ENCODE data around the gene DGCR6. TPM values are rescaled to one million over a fixed set of nuclear protein-coding genes. Genes with fewer than 3 reads are reported as not detected.
"Not testable (repeated sequence)": the region's sequence is repeated elsewhere in the genome, so short reads cannot be mapped to it uniquely, and the experiment has no call there.

Gene DGCR6
- total and polyA plus RNA-seq, 7 donors, result 0.60 to 6.6 (median 1.4) TPM

GRCh38 chr22:18906896-18907295, 776 bp downstream of the DGCR6 start:
- no peak for DNase-seq
- 12 to 39% methylated on average over 7 of the region's 13 CpGs for WGBS, 2 donors

GRCh38 chr22:18909556-18909955, 3.4 kb downstream of the DGCR6 start:
- WGBS, 2 donors, result 96 to 97% methylated on average over 3 of the region's 5 CpGs

More at GRCh38 chr22:18906896-18907295, 776 bp downstream of the DGCR6 start:
- TF ChIP-seq POLR2AphosphoS5 (IDR thresholded peaks at IDR 0.05), result no peak
- TF ChIP-seq POLR2A (IDR thresholded peaks at IDR 0.05), result no peak
- no peak for TF ChIP-seq CTCF (IDR thresholded peaks at IDR 0.05)
- TF ChIP-seq EP300 (IDR thresholded peaks at IDR 0.05), result no peak
- Histone ChIP-seq H3K27me3 (no peaks in the 10 kb centered on the region), H3K9me3 (no peaks in the 10 kb centered on the region), H3K4me1 (no peaks in the 10 kb centered on the region), H3K27ac (no peak overlapping the region), H3K4me3 (no peak overlapping the region), H3K36me3 (no peaks in the 10 kb centered on the region)
- intact Hi-C loops (cut with DNase I), result no loop called here

GRCh38 chr22:18911535-18911934, 5.4 kb downstream of the DGCR6 start:
- H3K27me3 ChIP-seq; H3K27ac ChIP-seq; H3K36me3 ChIP-seq; H3K4me1 ChIP-seq; H3K9me3 ChIP-seq; DNase-seq; H3K4me3 ChIP-seq; intact Hi-C loops (cut with DNase I): not testable (repeated sequence)
- WGBS, 2 donors, result no CpG with 5 or more reads among the region's 2 CpGs

More at GRCh38 chr22:18909556-18909955, 3.4 kb downstream of the DGCR6 start:
- intact Hi-C loops (cut with DNase I), result no loop called here
- DNase-seq, result peak; percentile 24
- Histone ChIP-seq H3K36me3 (no peaks in the 10 kb centered on the region), H3K4me3 (no peak overlapping the region), H3K27me3 (no peaks in the 10 kb centered on the region), H3K4me1 (no peaks in the 10 kb centered on the region), H3K9me3 (no peaks in the 10 kb centered on the region), H3K27ac (no peak overlapping the region)
- TF ChIP-seq POLR2AphosphoS5 (IDR thresholded peaks at IDR 0.05) (no peak), POLR2A (IDR thresholded peaks at IDR 0.05) (no peak), CTCF (IDR thresholded peaks at IDR 0.05) (no peak), EP300 (IDR thresholded peaks at IDR 0.05) (no peak)

GRCh38 chr22:18912264-18912946, 6.3 kb downstream of the DGCR6 start:
- no CpG with 5 or more reads among the region's 10 CpGs for WGBS, 2 donors
- H3K4me1 ChIP-seq; H3K36me3 ChIP-seq; H3K4me3 ChIP-seq; H3K27ac ChIP-seq; H3K27me3 ChIP-seq; H3K9me3 ChIP-seq; DNase-seq; intact Hi-C loops (cut with DNase I): not testable (repeated sequence)

GRCh38 chr22:18914558-18914957, 8.4 kb downstream of the DGCR6 start:
- H3K9me3 ChIP-seq; DNase-seq; H3K27me3 ChIP-seq; intact Hi-C loops (cut with DNase I); H3K27ac ChIP-seq; H3K4me3 ChIP-seq; H3K4me1 ChIP-seq; H3K36me3 ChIP-seq: not testable (repeated sequence)
- WGBS, 2 donors, result no CpG with 5 or more reads among the region's 10 CpGs

- H3K9me3 ChIP-seq; H3K27ac ChIP-seq; H3K4me3 ChIP-seq; DNase-seq; H3K4me1 ChIP-seq; H3K36me3 ChIP-seq; intact Hi-C loops (cut with DNase I); H3K27me3 ChIP-seq: not testable (repeated sequence)
- WGBS, 2 donors, result no CpG with 5 or more reads among the region's 9 CpGs
Observed at GRCh38 chr22:18915550-18915949, 9.4 kb downstream of the DGCR6 start.

- H3K9me3 ChIP-seq; DNase-seq; H3K27ac ChIP-seq; H3K27me3 ChIP-seq; H3K4me3 ChIP-seq; intact Hi-C loops (cut with DNase I); H3K4me1 ChIP-seq; H3K36me3 ChIP-seq: not testable (repeated sequence)
- 6 to 41% methylated on average over 1 of the region's 3 CpGs for WGBS, 2 donors
Observed at GRCh38 chr22:18917818-18918217, 11.7 kb downstream of the DGCR6 start.

- H3K36me3 ChIP-seq; DNase-seq; intact Hi-C loops (cut with DNase I); H3K9me3 ChIP-seq; H3K27ac ChIP-seq; H3K27me3 ChIP-seq; H3K4me1 ChIP-seq; H3K4me3 ChIP-seq: not testable (repeated sequence)
- WGBS, 2 donors, result no CpG with 5 or more reads among the region's 12 CpGs
Observed at GRCh38 chr22:18920257-18920902, 14.3 kb downstream of the DGCR6 start.
